Measurements from ENCODE around the gene PCNA. TPM values are rescaled to one million over a fixed set of nuclear protein-coding genes. Genes with fewer than 3 reads are reported as not detected.

PCNA gene
- total RNA-seq, 1 experiment from 2014 or later: 274 TPM

- H3K56ac ChIP-seq (ENCODE audit: insufficient read length, low read depth, low read length): no peak overlapping the region
- H3K23me2 ChIP-seq (ENCODE audit: insufficient read length, low read depth, low read length, poor library complexity, severe bottlenecking): peaks cover 6% of the 10 kb centered on the region
- no peaks in the 10 kb centered on the region for H4K20me1 ChIP-seq (ENCODE audit: control insufficient read depth, insufficient read depth, insufficient read length)
- no peak for TF ChIP-seq CTCF (conservative IDR thresholded peaks at IDR 0.05)
- no peak overlapping the region for H2AFZ ChIP-seq (ENCODE audit: low read length)
- H2BK20ac ChIP-seq (ENCODE audit: low read depth, low read length, poor library complexity, severe bottlenecking): no peak overlapping the region
- no peak overlapping the region for H2AK5ac ChIP-seq (ENCODE audit: insufficient read length, low read length)
- peaks cover 22% of the 10 kb centered on the region; the same call in 1 of the 2 replicates for H3K79me2 ChIP-seq (ENCODE audit: insufficient read depth, low read length)
- peak overlapping the region; percentile 82 for H3K9ac ChIP-seq (ENCODE audit: extremely low read depth, insufficient read length, low read length)
- Mint-ChIP-seq H3K4me1 (peaks cover 29 to 30% of the 10 kb centered on the region in 2 experiments), H3K27ac (peak overlapping the region; percentile 88 to 99 (median 89); a peak in 6 of 7 replicates), H3K27me3 (ENCODE audit: low read depth) (no peaks in the 10 kb centered on the region), H3K9me3 (no peaks in the 10 kb centered on the region; a peak in 1 of 5 replicates), H3K4me3 (peak overlapping the region; percentile 98), H3K36me3 (ENCODE audit: insufficient read depth in 1 of 3, low read depth in 3 of 3) (peaks cover 32 to 39% (median 39%) of the 10 kb centered on the region in 3 experiments)
- no peak overlapping the region for H3K18ac ChIP-seq (ENCODE audit: insufficient read length, low read depth, low read length)
- no peak overlapping the region for H2BK15ac ChIP-seq (ENCODE audit: low read depth, low read length)
- DNase-seq: no peak
- no peak overlapping the region for H3T11ph ChIP-seq (ENCODE audit: low read length)
- no peak overlapping the region for H2BK120ac ChIP-seq (ENCODE audit: low read depth, low read length, poor library complexity, severe bottlenecking)
- no peak overlapping the region for H2BK5ac ChIP-seq (ENCODE audit: insufficient read length, low read length)
- no CpG with 5 or more reads among the region's 9 CpGs for WGBS (ENCODE audit: extremely low coverage, insufficient read length, low lambda C conversion rate)
- H3K4me2 ChIP-seq (ENCODE audit: insufficient read depth, insufficient read length, low read length): peak overlapping the region; percentile 66
- no peaks in the 10 kb centered on the region for H3K4me1 ChIP-seq (ENCODE audit: insufficient read depth, low read length)
- no peak overlapping the region for H3K4ac ChIP-seq (ENCODE audit: low read depth, low read length)
- no peak overlapping the region for H4K8ac ChIP-seq (replicated peaks; ENCODE audit: insufficient read length, low read depth, low read length)
- no peaks in the 10 kb centered on the region for H3K27me3 ChIP-seq (ENCODE audit: insufficient read depth, low read length)
- peak overlapping the region; percentile 54; the same call in 1 of the 2 replicates for H3K14ac ChIP-seq (ENCODE audit: insufficient read depth, low read length)
- no peak overlapping the region for H3K23ac ChIP-seq (ENCODE audit: insufficient read length, low read depth, low read length)
- H3K9me3 ChIP-seq (ENCODE audit: control insufficient read depth, low read depth, low read length): no peaks in the 10 kb centered on the region
- H3K79me1 ChIP-seq (ENCODE audit: insufficient read depth, low read depth, low read length, poor library complexity, severe bottlenecking): no peaks in the 10 kb centered on the region
- no peak overlapping the region for H4K5ac ChIP-seq (ENCODE audit: insufficient read length, low read depth, low read length)
- peak overlapping the region; percentile 32 for H3K27ac ChIP-seq (ENCODE audit: insufficient read length, low read depth, low read length)
- H4K91ac ChIP-seq (ENCODE audit: insufficient read length, low read depth, low read length): no peak overlapping the region
- no peak overlapping the region for H2BK12ac ChIP-seq (ENCODE audit: insufficient read length, low read depth, low read length)
These were observed 373 bp upstream of the PCNA start for GRCh38 chr20:5120185-5120476.

All from H9 (cell line).